Adrenal gland (tissue), 5 donors: ENCODE measurements around the gene GGPS1.

Source experiments
- CTCF ChIP-seq, 6 experiments: fragments of 450-650 bp in 4 of 6; fragments of 200-600 bp in 2 of 6; sonication (generic) in 1 of 6; IDR thresholded peaks; 1 replicate in 5 of 6; 2 replicates in 1 of 6; pipeline versions ENCODE4 v1.5.1 to v1.8.0; 2016 to 2021; ENCODE audit warnings: antibody characterized with exemption in 6 of 6, mild to moderate bottlenecking in 2 of 6, moderate library complexity in 1 of 6
- POLR2A ChIP-seq, 2 donors: fragments of 450-650 bp; IDR thresholded peaks; one replicate each; pipeline ENCODE4 v1.6.1; 2017; ENCODE audit warnings: antibody characterized with exemption in 2 of 2, mild to moderate bottlenecking in 2 of 2, moderate library complexity in 1 of 2
- donor health status: DM: no; HTN: no; CAD: no.

- TF ChIP-seq CTCF (IDR thresholded peaks at IDR 0.05): no peak
- TF ChIP-seq POLR2A (IDR thresholded peaks at IDR 0.05): no peak
These were observed 41.7 kb upstream of the GGPS1 start for GRCh38 chr1:235286667-235287066.
